Adrenal gland (tissue), 12 donors: ENCODE results near the gene JADE3. TPM values are rescaled to one million over a fixed set of nuclear protein-coding genes. Genes with fewer than 3 reads are reported as not detected.

Experiments
- DNase-seq, 7 donors: peaks; one replicate each; pipeline ENCODE4 v3.0.0-alpha.2; 2019 to 2020
- H3K27ac ChIP-seq, 5 donors: fragments of 200-600 bp; sonication (generic) in 4 of 5; 1 replicate in 3 of 5; 2 replicates in 2 of 5; pipeline versions ENCODE4 v1.5.1 to v1.8.0; 2016 to 2020; ENCODE audit warnings: mild to moderate bottlenecking in 1 of 5
- H3K27me3 ChIP-seq: fragments of 200-600 bp; 2 replicates; pipeline ENCODE4 v1.8.0; 2021
- H3K36me3 ChIP-seq, 2 donors: fragments of 200-600 bp; replicated peaks in 1 of 2; 1 replicate in 1 of 2; 2 replicates in 1 of 2; pipeline versions ENCODE4 v1.5.1 to v1.8.0; 2018 to 2022
- H3K4me1 ChIP-seq, 2 donors: fragments of 200-600 bp; replicated peaks in 1 of 2; 1 replicate in 1 of 2; 2 replicates in 1 of 2; pipeline versions ENCODE4 v1.5.1 to v1.8.0; 2018 to 2021
- H3K4me3 ChIP-seq, 4 donors: fragments of 200-600 bp; sonication (generic) in 3 of 4; one replicate each; pipeline ENCODE4 v1.5.1; 2016 to 2018
- H3K9me3 ChIP-seq, 3 donors: fragments of 200-600 bp; sonication (generic) in 1 of 3; replicated peaks in 1 of 3; 1 replicate in 2 of 3; 2 replicates in 1 of 3; pipeline versions ENCODE4 v1.5.1 to v1.8.0; 2016 to 2021
- POLR2A ChIP-seq, 2 donors: fragments of 450-650 bp; IDR thresholded peaks; one replicate each; pipeline ENCODE4 v1.6.1; 2017; ENCODE audit warnings: antibody characterized with exemption in 2 of 2, mild to moderate bottlenecking in 2 of 2, moderate library complexity in 1 of 2
- WGBS, 4 donors: extraction: QIAGEN DNeasy Blood & Tissue Kit in 2 of 4; methylation state at CpG; one replicate each; pipeline versions ENCODE4 v1.1.5 to v1.1.7; 2013 to 2017; 5-methylcytosine and 5-hydroxymethylcytosine counted together
- intact Hi-C, 2 donors: fragments of 100-400 bp; cut with DNase I; formaldehyde crosslinking; loops; one replicate each; pipeline versions ENCODE4 v1.14.1 to v1.15.0; 2022 to 2023
- polyA plus RNA-seq, 3 donors: library from polyadenylated mRNA; stranded (reverse); fragments of 200-250 nt in 2 of 3; fragments of 350-450 nt in 1 of 3; fragmentation: Illumina TruSeq in 1 of 3; extraction: RNeasy Lipid Tissue Mini Kit (QIAGEN cat#74804) in 1 of 3; gene quantifications; one replicate each; pipeline ENCODE4 v1.2.3, GENCODE V29; 2013 to 2014
- total RNA-seq, 9 donors: library from RNA; depleted of rRNA in 4 of 9; stranded (reverse); fragments of >200 nt in 4 of 9; fragments of 120-200 nt in 1 of 9; fragmentation: NEBNext Ultra II Directional in 1 of 9; extraction: Animal tissue kit (Norgen Biotek cat#: 25700) in 1 of 9; gene quantifications; one replicate each; pipeline versions ENCODE4 v1.1.0 to v1.2.4, GENCODE V29; 2013 to 2023
- TF ChIP-seq, protein P1 (sequence below), 6 experiments: fragments of 450-650 bp in 4 of 6; fragments of 200-600 bp in 2 of 6; sonication (generic) in 1 of 6; IDR thresholded peaks; 1 replicate in 5 of 6; 2 replicates in 1 of 6; pipeline versions ENCODE4 v1.5.1 to v1.8.0; 2016 to 2021; ENCODE audit warnings: antibody characterized with exemption in 6 of 6, mild to moderate bottlenecking in 2 of 6, moderate library complexity in 1 of 6
- donor health status: healthy with polysubstance abuse.
- donor health status: Bipolar disorder and iron deficiency.
- donor health status: DM: yes; HTN: yes; CAD: no.
- donor health status: DM: no; HTN: no; CAD: no.
- donor health status: DM: no; HTN: no; CAD: no.
- donor health status: DM: yes; HTN: yes; CAD: no.

JADE3 gene
- total and polyA plus RNA-seq, 12 donors = 2.8 to 39.5 (median 19.0) TPM

DNA sequence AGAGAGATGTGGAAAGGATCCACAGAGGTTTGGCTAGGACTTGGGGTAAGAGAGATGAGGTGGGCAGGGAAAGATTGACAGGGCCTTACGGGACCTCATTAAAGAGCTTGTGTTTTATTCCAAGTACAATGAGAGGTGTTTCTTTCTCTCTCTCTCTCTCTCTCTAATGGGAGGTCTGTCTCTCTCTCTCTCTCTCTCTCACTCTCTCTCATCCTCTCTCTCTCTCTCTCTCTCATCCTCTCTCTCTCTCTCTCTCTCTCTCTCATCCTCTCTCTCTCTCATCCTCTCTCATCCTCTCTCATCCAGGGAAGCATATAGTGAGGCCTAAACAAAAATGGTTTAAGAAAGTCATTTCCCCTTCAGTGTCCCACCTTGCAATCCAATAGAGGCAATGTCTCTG lies 5.4 kb downstream of the JADE3 start:
- no peak overlapping the region for H3K4me3 ChIP-seq
- H3K27ac ChIP-seq = no peak overlapping the region
- 75 to 93% (median 88%) methylated on average over 1 of the region's 1 CpG for whole genome bisulfite sequencing, 4 donors
- no peaks in the 10 kb centered on the region for H3K36me3 ChIP-seq
- TF ChIP-seq POLR2A (IDR thresholded peaks at IDR 0.05) = no peak
- TF ChIP-seq, protein P1, sequence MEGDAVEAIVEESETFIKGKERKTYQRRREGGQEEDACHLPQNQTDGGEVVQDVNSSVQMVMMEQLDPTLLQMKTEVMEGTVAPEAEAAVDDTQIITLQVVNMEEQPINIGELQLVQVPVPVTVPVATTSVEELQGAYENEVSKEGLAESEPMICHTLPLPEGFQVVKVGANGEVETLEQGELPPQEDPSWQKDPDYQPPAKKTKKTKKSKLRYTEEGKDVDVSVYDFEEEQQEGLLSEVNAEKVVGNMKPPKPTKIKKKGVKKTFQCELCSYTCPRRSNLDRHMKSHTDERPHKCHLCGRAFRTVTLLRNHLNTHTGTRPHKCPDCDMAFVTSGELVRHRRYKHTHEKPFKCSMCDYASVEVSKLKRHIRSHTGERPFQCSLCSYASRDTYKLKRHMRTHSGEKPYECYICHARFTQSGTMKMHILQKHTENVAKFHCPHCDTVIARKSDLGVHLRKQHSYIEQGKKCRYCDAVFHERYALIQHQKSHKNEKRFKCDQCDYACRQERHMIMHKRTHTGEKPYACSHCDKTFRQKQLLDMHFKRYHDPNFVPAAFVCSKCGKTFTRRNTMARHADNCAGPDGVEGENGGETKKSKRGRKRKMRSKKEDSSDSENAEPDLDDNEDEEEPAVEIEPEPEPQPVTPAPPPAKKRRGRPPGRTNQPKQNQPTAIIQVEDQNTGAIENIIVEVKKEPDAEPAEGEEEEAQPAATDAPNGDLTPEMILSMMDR (IDR thresholded peaks at IDR 0.05) = no peak
- H3K27me3 ChIP-seq = no peaks in the 10 kb centered on the region
- no peaks in the 10 kb centered on the region for H3K9me3 ChIP-seq
- H3K4me1 ChIP-seq = no peaks in the 10 kb centered on the region
- intact Hi-C loops = loop anchor here (10.0 kb wide), 2 partner anchors 67 to 107 kb away; no protein-coding TSS in a partner anchor
- no peak for DNase-seq

DNA sequence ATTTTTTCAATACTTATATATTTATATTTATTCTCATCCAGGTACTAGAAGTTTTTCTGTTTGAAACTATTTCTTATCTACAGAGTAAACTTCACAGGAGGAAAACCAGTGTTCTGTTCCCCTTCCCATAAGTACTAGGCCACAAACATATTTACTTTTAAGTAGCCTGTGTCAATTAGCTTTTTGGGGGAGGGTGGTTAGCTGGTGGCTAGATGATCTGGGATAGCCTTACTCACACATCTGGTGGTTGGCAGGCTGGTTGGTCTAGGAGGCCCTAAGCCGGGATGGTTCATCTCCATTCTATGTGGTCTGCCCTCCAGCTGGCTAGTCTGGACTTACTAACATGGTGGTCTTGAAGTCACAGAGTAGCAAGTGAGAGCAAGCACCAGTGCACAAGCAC lies 6.2 kb downstream of the JADE3 start:
- no peak for DNase-seq
- H3K4me1 ChIP-seq = no peaks in the 10 kb centered on the region
- no peak overlapping the region for H3K27ac ChIP-seq
- WGBS, 4 donors = 89 to 100% (median 97%) methylated on average over 1 of the region's 1 CpG
- TF ChIP-seq, protein P1 (IDR thresholded peaks at IDR 0.05) = no peak
- no peak for TF ChIP-seq POLR2A (IDR thresholded peaks at IDR 0.05)
- H3K36me3 ChIP-seq = no peaks in the 10 kb centered on the region
- H3K4me3 ChIP-seq = no peak overlapping the region
- no peaks in the 10 kb centered on the region for H3K27me3 ChIP-seq
- intact Hi-C loops = loop anchor here (10.0 kb wide), 2 partner anchors 66 to 106 kb away; no protein-coding TSS in a partner anchor
- no peaks in the 10 kb centered on the region for H3K9me3 ChIP-seq

DNA sequence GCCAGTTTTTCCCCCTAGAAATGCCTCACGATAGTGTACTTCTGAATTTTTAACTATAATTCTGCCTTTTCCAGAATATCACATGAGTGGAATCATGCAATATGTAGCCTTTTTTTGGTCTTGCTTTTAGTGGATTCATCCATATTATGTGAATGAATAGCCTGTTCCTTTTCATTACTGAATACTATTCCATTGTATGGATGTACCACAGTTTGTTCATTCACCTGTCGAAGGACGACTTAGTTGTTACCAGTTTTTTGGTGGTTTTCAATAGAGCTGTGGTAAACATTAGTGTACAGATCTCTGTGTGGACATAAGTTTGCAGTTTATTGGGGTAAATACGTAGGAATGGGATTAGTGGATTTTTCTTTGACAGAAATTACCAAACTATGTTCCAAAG lies 8.0 kb downstream of the JADE3 start:
- H3K4me3 ChIP-seq = no peak overlapping the region
- WGBS, 4 donors = 61 to 73% (median 67%) methylated on average over 4 of the region's 4 CpGs

DNA sequence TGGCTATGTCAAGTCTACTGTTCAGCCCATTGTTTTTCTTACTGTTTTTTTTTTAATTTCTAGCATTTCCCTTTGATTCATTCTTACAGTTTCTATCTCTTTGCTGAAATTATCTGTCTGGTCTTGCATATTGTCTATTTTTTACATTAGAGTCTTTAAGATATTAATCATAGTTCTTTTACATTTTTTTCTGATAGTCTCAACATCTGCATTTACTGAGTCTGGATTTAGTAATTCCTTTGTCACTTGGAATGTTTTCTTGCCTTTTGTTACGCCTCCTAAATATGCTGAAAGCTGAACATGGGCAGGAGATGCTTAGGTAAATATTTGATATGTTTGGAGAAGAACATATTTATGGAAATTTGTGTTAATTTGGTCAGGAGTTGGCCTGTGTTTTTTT lies 10.4 kb downstream of the JADE3 start:
- no peaks in the 10 kb centered on the region for H3K9me3 ChIP-seq
- intact Hi-C loops = no loop called here
- H3K36me3 ChIP-seq = no peaks in the 10 kb centered on the region
- no peak overlapping the region for H3K4me3 ChIP-seq
- H3K27ac ChIP-seq = no peak overlapping the region
- H3K27me3 ChIP-seq = no peaks in the 10 kb centered on the region
- WGBS, 4 donors = 83 to 100% (median 94%) methylated on average over 1 of the region's 1 CpG
- TF ChIP-seq, protein P1 (IDR thresholded peaks at IDR 0.05) = no peak
- TF ChIP-seq POLR2A (IDR thresholded peaks at IDR 0.05) = no peak
- no peaks in the 10 kb centered on the region for H3K4me1 ChIP-seq
- no peak for DNase-seq

More for the DNA sequence above, 8.0 kb downstream of the JADE3 start:
- no peaks in the 10 kb centered on the region for H3K4me1 ChIP-seq
- intact Hi-C loops = no loop called here
- H3K36me3 ChIP-seq = no peaks in the 10 kb centered on the region
- no peaks in the 10 kb centered on the region for H3K27me3 ChIP-seq
- no peaks in the 10 kb centered on the region for H3K9me3 ChIP-seq
- TF ChIP-seq, protein P1 (IDR thresholded peaks at IDR 0.05) = no peak
- TF ChIP-seq POLR2A (IDR thresholded peaks at IDR 0.05) = no peak
- H3K27ac ChIP-seq = no peak overlapping the region
- DNase-seq = no peak
